H9 (cell line): Measurements from ENCODE around the gene NOXA1. TPM values are rescaled to one million over a fixed set of nuclear protein-coding genes. Genes with fewer than 3 reads are reported as not detected.

Experiments
- DNase-seq: peaks from one replicate; pipeline ENCODE4 v3.0.0-alpha.2; 2017
- H2AFZ ChIP-seq: one replicate; pipeline ENCODE4 v1.6.1; 2013; ENCODE audit warnings: mild to moderate bottlenecking, low read length, control low read depth, moderate library complexity
- H2AK5ac ChIP-seq: 2 replicates; pipeline ENCODE4 v1.6.1; 2013; ENCODE audit warnings: low read length, control low read depth, mixed read lengths; ENCODE audit not compliant: insufficient read length
- H2BK120ac ChIP-seq: one replicate; pipeline ENCODE4 v1.6.1; 2013; ENCODE audit warnings: low read depth, mild to moderate bottlenecking, low read length, control low read depth, inconsistent platforms; ENCODE audit not compliant: poor library complexity, severe bottlenecking
- H2BK12ac ChIP-seq: 2 replicates; pipeline ENCODE4 v1.6.1; 2013; ENCODE audit warnings: low read length, control low read depth, mixed read lengths, low read depth; ENCODE audit not compliant: insufficient read length
- H2BK15ac ChIP-seq: 2 replicates; pipeline ENCODE4 v1.6.1; 2013; ENCODE audit warnings: low read depth, low read length, control low read depth
- H2BK20ac ChIP-seq: one replicate; pipeline ENCODE4 v1.6.1; 2013; ENCODE audit warnings: low read depth, mild to moderate bottlenecking, low read length, control low read depth, inconsistent platforms; ENCODE audit not compliant: poor library complexity, severe bottlenecking
- H2BK5ac ChIP-seq: 2 replicates; pipeline ENCODE4 v1.6.1; 2013; ENCODE audit warnings: low read length, control low read depth, mixed read lengths; ENCODE audit not compliant: insufficient read length
- H3K14ac ChIP-seq: 2 replicates; pipeline ENCODE4 v1.6.1; 2013; ENCODE audit warnings: low read length, control low read depth; ENCODE audit not compliant: insufficient read depth
- H3K18ac ChIP-seq: 2 replicates; pipeline ENCODE4 v1.6.1; 2013; ENCODE audit warnings: low read depth, mild to moderate bottlenecking, mixed read lengths, low read length, control low read depth; ENCODE audit not compliant: insufficient read length
- H3K23ac ChIP-seq: 2 replicates; pipeline ENCODE4 v1.6.1; 2013; ENCODE audit warnings: low read length, control low read depth, mixed read lengths, low read depth; ENCODE audit not compliant: insufficient read length
- H3K23me2 ChIP-seq: 2 replicates; pipeline ENCODE4 v1.6.1; 2013; ENCODE audit warnings: low read depth, mild to moderate bottlenecking, mixed read lengths, low read length, control low read depth; ENCODE audit not compliant: insufficient read length, poor library complexity, severe bottlenecking
- H3K27ac ChIP-seq: 2 replicates; pipeline ENCODE4 v1.5.1; 2013; ENCODE audit warnings: low read length, control low read depth, mixed read lengths, low read depth; ENCODE audit not compliant: insufficient read length
- H3K27me3 ChIP-seq: 2 replicates; pipeline ENCODE4 v1.6.1; 2013; ENCODE audit warnings: low read length, control low read depth, inconsistent platforms; ENCODE audit not compliant: insufficient read depth
- H3K4ac ChIP-seq: 2 replicates; pipeline ENCODE4 v1.6.1; 2013; ENCODE audit warnings: low read depth, mild to moderate bottlenecking, control low read depth, inconsistent platforms, low read length, moderate library complexity
- H3K4me1 ChIP-seq: 2 replicates; pipeline ENCODE4 v1.6.1; 2013; ENCODE audit warnings: low read length, control low read depth, inconsistent platforms; ENCODE audit not compliant: insufficient read depth
- H3K4me2 ChIP-seq: 2 replicates; pipeline ENCODE4 v1.6.1; 2013; ENCODE audit warnings: low read length, control low read depth, mixed read lengths; ENCODE audit not compliant: insufficient read length, insufficient read depth
- H3K56ac ChIP-seq: 2 replicates; pipeline ENCODE4 v1.6.1; 2013; ENCODE audit warnings: low read depth, mild to moderate bottlenecking, mixed read lengths, low read length, control low read depth; ENCODE audit not compliant: insufficient read length
- H3K79me1 ChIP-seq: 2 replicates; pipeline ENCODE4 v1.6.1; 2013; ENCODE audit warnings: low read depth, mild to moderate bottlenecking, moderate library complexity, low read length, control low read depth, inconsistent platforms; ENCODE audit not compliant: insufficient read depth, poor library complexity, severe bottlenecking
- H3K79me2 ChIP-seq: 2 replicates; pipeline ENCODE4 v1.6.1; 2013; ENCODE audit warnings: low read length, control low read depth, inconsistent platforms; ENCODE audit not compliant: insufficient read depth
- H3K9ac ChIP-seq: 2 replicates; pipeline ENCODE4 v1.6.1; 2013; ENCODE audit warnings: low read length, control low read depth, mixed read lengths; ENCODE audit not compliant: insufficient read length; ENCODE audit errors: extremely low read depth
- H3K9me3 ChIP-seq: one replicate; pipeline ENCODE4 v1.6.1; 2013; ENCODE audit warnings: low read depth, low read length, inconsistent platforms; ENCODE audit not compliant: control insufficient read depth
- H3T11ph ChIP-seq: one replicate; pipeline ENCODE4 v1.6.1; 2013; ENCODE audit warnings: mild to moderate bottlenecking, low read length, control low read depth, inconsistent platforms
- H4K20me1 ChIP-seq: one replicate; pipeline ENCODE4 v1.6.1; 2013; ENCODE audit not compliant: control insufficient read depth, insufficient read length, insufficient read depth
- H4K5ac ChIP-seq: 2 replicates; pipeline ENCODE4 v1.6.1; 2013; ENCODE audit warnings: low read depth, mild to moderate bottlenecking, mixed read lengths, low read length, control low read depth; ENCODE audit not compliant: insufficient read length
- H4K8ac ChIP-seq: replicated peaks from 2 replicates; pipeline ENCODE4 v1.6.1; 2013; ENCODE audit warnings: low read length, control low read depth, mixed read lengths, low read depth; ENCODE audit not compliant: insufficient read length
- H4K91ac ChIP-seq: 2 replicates; pipeline ENCODE4 v1.6.1; 2013; ENCODE audit warnings: low read depth, mild to moderate bottlenecking, moderate library complexity, mixed read lengths, low read length, control low read depth; ENCODE audit not compliant: insufficient read length
- H3K27ac Mint-ChIP-seq, 3 experiments: 2 replicates in 2 of 3; 3 replicates in 1 of 3; pipeline ENCODE4 v1.8.0; 2020 to 2021; ENCODE audit warnings: mixed read lengths in 3 of 3, mild to moderate bottlenecking in 1 of 3, moderate library complexity in 1 of 3
- H3K27me3 Mint-ChIP-seq: 2 replicates; pipeline ENCODE4 v1.8.0; 2021; ENCODE audit warnings: low read depth, mild to moderate bottlenecking, moderate library complexity, mixed read lengths
- H3K36me3 Mint-ChIP-seq, 3 experiments: 2 replicates in 2 of 3; 3 replicates in 1 of 3; pipeline ENCODE4 v1.8.0; 2020 to 2021; ENCODE audit warnings: low read depth in 3 of 3, mixed read lengths in 3 of 3; ENCODE audit not compliant: insufficient read depth in 1 of 3
- H3K4me1 Mint-ChIP-seq, 2 experiments: 2 replicates each; pipeline ENCODE4 v1.8.0; 2020; ENCODE audit warnings: mixed read lengths in 2 of 2
- H3K4me3 Mint-ChIP-seq, 2 experiments: 2 replicates in 1 of 2; 3 replicates in 1 of 2; pipeline ENCODE4 v1.8.0; 2020 to 2021; ENCODE audit warnings: mild to moderate bottlenecking in 2 of 2, mixed read lengths in 2 of 2, moderate library complexity in 1 of 2
- H3K9me3 Mint-ChIP-seq, 2 experiments: 2 replicates in 1 of 2; 3 replicates in 1 of 2; pipeline ENCODE4 v1.8.0; 2020; ENCODE audit warnings: mild to moderate bottlenecking in 2 of 2, mixed read lengths in 2 of 2, moderate library complexity in 1 of 2
- CTCF ChIP-seq: fragments of 200-600 bp; sonication (generic); conservative IDR thresholded peaks from 3 replicates; pipeline ENCODE4 v1.8.0; 2021; ENCODE audit warnings: antibody characterized with exemption, mild to moderate bottlenecking
- WGBS: extraction: QIAGEN DNeasy Blood & Tissue Kit; methylation state at CpG from one replicate; pipeline ENCODE4 v1.1.7; 2013; ENCODE audit warnings: missing lambda C conversion rate, low lambda C conversion rate, mixed read lengths; ENCODE audit not compliant: insufficient read length; ENCODE audit errors: extremely low coverage; 5-methylcytosine and 5-hydroxymethylcytosine counted together
- total RNA-seq: library from RNA; stranded (reverse); gene quantifications from 2 replicates; pipeline ENCODE4 v1.2.1, GENCODE V29; 2021

The NOXA1 gene
- total RNA-seq, 1 experiment from 2014 or later, result 2.0 TPM

- H4K91ac ChIP-seq, result no peak overlapping the region
- no peaks in the 10 kb centered on the region for H3K79me2 ChIP-seq
- no peaks in the 10 kb centered on the region for H3K9me3 ChIP-seq
- TF ChIP-seq CTCF, result no peak
- peaks cover 11% of the 10 kb centered on the region for H3K23me2 ChIP-seq
- no peak overlapping the region for H3K56ac ChIP-seq
- no peak overlapping the region for H3K27ac ChIP-seq
- H2BK15ac ChIP-seq, result no peak overlapping the region
- Mint-ChIP-seq H3K4me1 (peaks cover 5 to 7% of the 10 kb centered on the region in 2 experiments), H3K4me3 (peak overlapping the region; percentile 80 to 91), H3K27me3 (peaks cover 10% of the 10 kb centered on the region), H3K36me3 (no peaks in the 10 kb centered on the region), H3K27ac (peak overlapping the region in 2 of 3 experiments; percentile 11 to 83; a peak in 3 of 7 replicates), H3K9me3 (no peaks in the 10 kb centered on the region)
- no peaks in the 10 kb centered on the region for H3K79me1 ChIP-seq
- H3K4me1 ChIP-seq, result no peaks in the 10 kb centered on the region
- peak overlapping the region; percentile 79 for H3K9ac ChIP-seq
- no peak overlapping the region for H4K5ac ChIP-seq
- H3K4me2 ChIP-seq, result peak overlapping the region; percentile 97
- H2BK120ac ChIP-seq, result no peak overlapping the region
- H2BK12ac ChIP-seq, result no peak overlapping the region
- no peak overlapping the region for H3K14ac ChIP-seq
- peak; percentile 34 for DNase-seq
- H2BK5ac ChIP-seq, result no peak overlapping the region
- H3K27me3 ChIP-seq, result no peaks in the 10 kb centered on the region
- no peak overlapping the region for H2AFZ ChIP-seq
- no CpG with 5 or more reads among the region's 11 CpGs for WGBS
- no peak overlapping the region for H3T11ph ChIP-seq
- H2BK20ac ChIP-seq, result no peak overlapping the region
- no peaks in the 10 kb centered on the region for H4K20me1 ChIP-seq
- no peak overlapping the region for H3K23ac ChIP-seq
- no peak overlapping the region for H3K18ac ChIP-seq
- no peak overlapping the region for H3K4ac ChIP-seq
- H2AK5ac ChIP-seq, result no peak overlapping the region
- H4K8ac ChIP-seq, result no peak overlapping the region
These were observed 1.2 kb upstream of the NOXA1 start for GRCh38 chr9:137421838-137422603.
